A549 (cell line): ENCODE data around the gene MEI4.

Experiments used
- CHD4 ChIP-seq: fragments of 200-600 bp; sonication (generic); IDR thresholded peaks from 2 replicates; pipeline ENCODE4 v1.6.1; 2016; ENCODE audit warnings: antibody characterized with exemption, mild to moderate bottlenecking, borderline replicate concordance
- CTCF ChIP-seq: fragments of >200 bp; sonication (Bioruptor Twin); formaldehyde crosslinking; IDR thresholded peaks from 3 replicates; pipeline ENCODE4 v1.5.1; 2016
- EHF ChIP-seq: fragments of 250-450 bp; sonication (Bioruptor Pico); IDR thresholded peaks from 2 replicates; pipeline ENCODE4 v1.5.0; 2020; ENCODE audit warnings: mild to moderate bottlenecking
- HMGXB4 ChIP-seq: fragments of 250-450 bp; sonication (Bioruptor Pico); IDR thresholded peaks from 2 replicates; pipeline ENCODE4 v1.5.0; 2021; ENCODE audit warnings: mild to moderate bottlenecking, moderate library complexity, borderline replicate concordance
- HOXA7 ChIP-seq: fragments of 250-450 bp; sonication (Bioruptor Pico); IDR thresholded peaks from 2 replicates; pipeline ENCODE4 v1.5.0; 2020; ENCODE audit warnings: mild to moderate bottlenecking, moderate library complexity
- KDM5A ChIP-seq: fragments of 200-600 bp; sonication (generic); IDR thresholded peaks from 2 replicates; pipeline ENCODE4 v1.6.1; 2016; ENCODE audit warnings: antibody characterized with exemption, mild to moderate bottlenecking

DNA sequence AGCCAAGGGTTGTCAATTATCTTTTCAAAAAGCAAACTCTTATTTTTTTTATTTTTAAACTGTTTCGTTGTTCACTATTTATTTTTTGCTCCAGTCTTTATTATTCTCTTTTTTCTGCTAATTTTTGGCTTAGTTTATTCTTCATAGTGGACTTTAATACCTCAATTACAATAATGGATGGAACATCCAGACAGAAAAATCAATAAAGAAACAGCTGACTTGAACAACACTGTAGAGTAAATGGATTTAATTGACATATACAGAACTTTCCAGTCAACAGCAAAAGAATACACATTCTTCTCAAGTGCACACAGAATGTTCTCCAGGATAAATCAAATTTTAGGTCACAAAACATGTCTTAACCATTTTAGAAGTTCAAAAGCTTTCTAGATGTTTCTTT is 111.5 kb downstream of the MEI4 start:
- TF ChIP-seq CHD4 (no peak), CTCF (no peak), EHF (CRISPR knock-in tag) (no peak), HOXA7 (CRISPR knock-in tag) (no peak), HMGXB4 (CRISPR knock-in tag) (no peak), KDM5A (no peak)
